Measurements from ENCODE around the gene DEPDC4. TPM values are rescaled to one million over a fixed set of nuclear protein-coding genes. Genes with fewer than 3 reads are reported as not detected.

The DEPDC4 gene
- total RNA-seq, 1 donor from 2014 or later: 0.82 TPM

DNA sequence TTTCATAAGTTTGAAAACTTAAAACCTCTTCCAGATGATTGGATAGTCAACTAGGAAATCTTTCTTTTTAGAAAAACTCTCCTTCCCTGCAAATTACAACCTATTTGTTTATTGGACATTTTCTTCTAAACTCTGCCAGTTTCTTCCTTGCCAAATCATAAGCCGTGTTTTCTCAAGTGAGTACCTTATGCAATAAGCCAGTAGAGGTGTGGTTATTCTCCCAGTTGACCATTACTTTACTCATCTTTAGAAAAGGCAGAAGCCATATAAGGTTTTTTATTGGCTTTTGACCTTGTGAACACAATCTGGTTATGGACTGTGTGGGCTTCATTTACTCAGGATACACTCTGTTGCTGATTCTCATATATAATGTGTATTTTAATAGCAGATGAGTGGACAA lies 51.7 kb downstream of the DEPDC4 start:
- no peak overlapping the region for H3K4me3 Mint-ChIP-seq (ENCODE audit: unreplicated experiment)
- no peak overlapping the region for H3K27ac Mint-ChIP-seq (ENCODE audit: unreplicated experiment)
- H3K9me3 Mint-ChIP-seq (ENCODE audit: unreplicated experiment): no peaks in the 10 kb centered on the region
- H3K36me3 Mint-ChIP-seq (ENCODE audit: low read depth, unreplicated experiment): no peaks in the 10 kb centered on the region
- peaks cover 6% of the 10 kb centered on the region for H3K4me1 Mint-ChIP-seq (ENCODE audit: unreplicated experiment)
- H3K27me3 Mint-ChIP-seq (ENCODE audit: unreplicated experiment): no peaks in the 10 kb centered on the region
- TF ChIP-seq, protein P1, sequence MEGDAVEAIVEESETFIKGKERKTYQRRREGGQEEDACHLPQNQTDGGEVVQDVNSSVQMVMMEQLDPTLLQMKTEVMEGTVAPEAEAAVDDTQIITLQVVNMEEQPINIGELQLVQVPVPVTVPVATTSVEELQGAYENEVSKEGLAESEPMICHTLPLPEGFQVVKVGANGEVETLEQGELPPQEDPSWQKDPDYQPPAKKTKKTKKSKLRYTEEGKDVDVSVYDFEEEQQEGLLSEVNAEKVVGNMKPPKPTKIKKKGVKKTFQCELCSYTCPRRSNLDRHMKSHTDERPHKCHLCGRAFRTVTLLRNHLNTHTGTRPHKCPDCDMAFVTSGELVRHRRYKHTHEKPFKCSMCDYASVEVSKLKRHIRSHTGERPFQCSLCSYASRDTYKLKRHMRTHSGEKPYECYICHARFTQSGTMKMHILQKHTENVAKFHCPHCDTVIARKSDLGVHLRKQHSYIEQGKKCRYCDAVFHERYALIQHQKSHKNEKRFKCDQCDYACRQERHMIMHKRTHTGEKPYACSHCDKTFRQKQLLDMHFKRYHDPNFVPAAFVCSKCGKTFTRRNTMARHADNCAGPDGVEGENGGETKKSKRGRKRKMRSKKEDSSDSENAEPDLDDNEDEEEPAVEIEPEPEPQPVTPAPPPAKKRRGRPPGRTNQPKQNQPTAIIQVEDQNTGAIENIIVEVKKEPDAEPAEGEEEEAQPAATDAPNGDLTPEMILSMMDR (IDR thresholded peaks at IDR 0.05; ENCODE audit: unreplicated experiment): no peak
- DNase-seq (ENCODE audit: low spot score): no peak

DNA sequence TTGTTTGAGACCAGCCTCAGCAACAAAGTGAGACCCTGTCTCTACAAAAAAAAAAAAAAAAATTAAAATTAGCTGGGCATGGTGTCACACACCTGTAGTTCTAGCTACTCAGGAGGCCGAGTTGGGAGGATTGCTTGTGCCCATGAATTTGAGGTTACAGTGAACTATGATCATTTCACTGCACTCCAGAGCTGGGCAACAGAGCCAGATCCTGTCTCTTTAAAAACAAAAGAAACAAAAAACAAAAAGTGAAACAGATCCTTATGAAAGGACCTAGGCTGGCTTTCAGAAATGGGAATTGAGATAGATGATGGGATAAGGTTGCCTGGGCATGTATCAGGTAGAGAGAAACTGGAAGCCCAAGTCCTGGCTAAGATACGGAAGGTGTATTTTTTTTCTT lies 52.4 kb downstream of the DEPDC4 start:
- Mint-ChIP-seq H3K4me1 (ENCODE audit: unreplicated experiment) (peaks cover 2% of the 10 kb centered on the region), H3K36me3 (ENCODE audit: low read depth, unreplicated experiment) (no peaks in the 10 kb centered on the region), H3K4me3 (ENCODE audit: unreplicated experiment) (no peak overlapping the region), H3K27ac (ENCODE audit: unreplicated experiment) (no peak overlapping the region), H3K9me3 (ENCODE audit: unreplicated experiment) (no peaks in the 10 kb centered on the region), H3K27me3 (ENCODE audit: unreplicated experiment) (no peaks in the 10 kb centered on the region)
- no peak for DNase-seq (ENCODE audit: low spot score)
- TF ChIP-seq, protein P1 (IDR thresholded peaks at IDR 0.05; ENCODE audit: unreplicated experiment): no peak

DNA sequence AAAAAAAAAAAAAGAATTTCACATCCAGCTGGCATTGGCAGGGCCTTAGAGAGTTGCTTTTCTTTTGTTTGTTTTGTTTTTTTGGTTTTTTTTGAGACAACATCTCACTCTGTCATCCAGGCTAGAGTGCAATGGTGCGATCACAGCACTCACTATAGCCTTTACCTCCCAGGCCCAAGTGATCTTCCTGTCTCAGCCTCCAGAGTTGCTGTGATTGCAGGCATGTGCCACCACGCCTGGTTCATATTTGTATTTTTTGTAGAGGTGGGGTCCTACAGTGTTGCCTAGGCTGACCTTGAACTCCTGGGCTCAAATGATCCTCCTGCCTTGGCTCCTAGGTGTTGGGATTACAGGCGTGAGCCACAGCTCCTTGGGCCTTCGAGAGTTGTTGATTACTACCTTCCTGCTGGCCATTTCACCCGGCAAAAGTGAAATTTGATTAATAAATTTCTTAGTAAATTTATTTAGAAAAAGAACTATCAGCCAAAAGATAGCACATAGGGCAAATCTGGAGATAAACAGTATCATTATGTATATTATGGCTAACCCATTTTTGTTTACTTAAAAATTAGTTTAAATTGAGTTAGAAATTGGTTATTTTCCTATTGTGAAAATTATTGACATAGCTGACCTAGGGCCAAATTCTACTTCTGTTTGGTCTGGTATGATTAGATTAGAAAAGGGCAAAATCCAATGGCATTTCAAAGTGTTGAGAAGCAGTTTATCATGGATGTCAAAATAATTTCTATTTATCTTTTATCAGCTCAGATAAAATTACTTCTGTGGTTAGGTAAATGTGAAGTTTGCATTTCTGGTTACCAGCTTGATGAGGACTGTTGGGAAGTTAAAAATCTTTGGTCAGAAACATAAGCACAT lies 53.6 kb downstream of the DEPDC4 start:
- Mint-ChIP-seq H3K27ac (ENCODE audit: unreplicated experiment) (no peak overlapping the region), H3K9me3 (ENCODE audit: unreplicated experiment) (no peaks in the 10 kb centered on the region), H3K4me3 (ENCODE audit: unreplicated experiment) (no peak overlapping the region), H3K4me1 (ENCODE audit: unreplicated experiment) (no peaks in the 10 kb centered on the region), H3K36me3 (ENCODE audit: low read depth, unreplicated experiment) (no peaks in the 10 kb centered on the region), H3K27me3 (ENCODE audit: unreplicated experiment) (no peaks in the 10 kb centered on the region)
- DNase-seq (ENCODE audit: low spot score): no peak
- TF ChIP-seq, protein P1 (IDR thresholded peaks at IDR 0.05; ENCODE audit: unreplicated experiment): no peak

DNA sequence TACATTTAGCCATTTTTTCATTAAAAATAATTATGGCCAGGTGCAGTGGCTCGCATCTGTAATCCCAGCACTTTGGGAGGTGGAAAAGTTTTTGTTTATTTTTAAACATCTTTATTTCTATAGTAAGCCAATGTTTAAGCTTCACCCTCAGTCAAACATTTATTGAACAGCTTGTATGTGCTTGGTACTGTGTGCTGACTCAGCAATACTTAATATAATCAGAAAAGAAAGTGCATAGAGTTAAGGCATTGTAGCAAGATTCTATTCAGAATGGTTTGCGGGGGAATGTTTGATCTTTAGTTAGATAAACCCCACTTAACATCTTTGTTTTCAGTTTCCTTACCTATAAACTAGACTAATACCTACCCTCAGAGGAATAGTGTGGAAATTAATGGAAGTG lies 55.2 kb downstream of the DEPDC4 start:
- TF ChIP-seq, protein P1 (IDR thresholded peaks at IDR 0.05; ENCODE audit: unreplicated experiment): no peak
- H3K36me3 Mint-ChIP-seq (ENCODE audit: low read depth, unreplicated experiment): peaks cover 3% of the 10 kb centered on the region
- DNase-seq (ENCODE audit: low spot score): no peak
- H3K4me3 Mint-ChIP-seq (ENCODE audit: unreplicated experiment): no peak overlapping the region
- H3K4me1 Mint-ChIP-seq (ENCODE audit: unreplicated experiment): no peaks in the 10 kb centered on the region
- no peak overlapping the region for H3K27ac Mint-ChIP-seq (ENCODE audit: unreplicated experiment)
- H3K9me3 Mint-ChIP-seq (ENCODE audit: unreplicated experiment): no peaks in the 10 kb centered on the region
- no peaks in the 10 kb centered on the region for H3K27me3 Mint-ChIP-seq (ENCODE audit: unreplicated experiment)

DNA sequence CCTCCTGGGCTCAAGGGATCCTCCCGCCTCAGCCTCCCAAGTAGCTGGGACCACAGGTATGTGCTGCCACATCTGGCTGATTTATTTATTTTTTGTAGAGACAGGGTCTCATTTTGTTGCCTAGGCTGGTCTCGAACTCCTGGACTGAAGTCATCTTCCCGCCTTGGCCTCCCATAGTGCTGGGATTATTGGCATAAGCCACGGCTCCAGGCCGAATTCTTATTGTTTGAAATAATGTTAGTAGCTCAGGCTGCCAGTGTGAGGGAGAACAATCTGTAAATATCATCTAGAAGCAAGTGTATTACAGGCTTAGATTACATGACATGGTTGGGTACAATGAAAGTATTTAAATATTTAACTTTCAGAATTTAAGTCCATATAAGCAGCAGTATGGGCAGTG lies 58.0 kb downstream of the DEPDC4 start:
- peaks cover 3% of the 10 kb centered on the region for H3K36me3 Mint-ChIP-seq (ENCODE audit: low read depth, unreplicated experiment)
- H3K27ac Mint-ChIP-seq (ENCODE audit: unreplicated experiment): no peak overlapping the region
- no peaks in the 10 kb centered on the region for H3K4me1 Mint-ChIP-seq (ENCODE audit: unreplicated experiment)
- no peaks in the 10 kb centered on the region for H3K9me3 Mint-ChIP-seq (ENCODE audit: unreplicated experiment)
- H3K4me3 Mint-ChIP-seq (ENCODE audit: unreplicated experiment): no peak overlapping the region
- DNase-seq (ENCODE audit: low spot score): no peak
- TF ChIP-seq, protein P1 (IDR thresholded peaks at IDR 0.05; ENCODE audit: unreplicated experiment): no peak
- no peaks in the 10 kb centered on the region for H3K27me3 Mint-ChIP-seq (ENCODE audit: unreplicated experiment)

Measured in endothelial cell (in vitro differentiated cells).